ENCODE measurements around the gene BLACAT1.
A peak's percentile ranks its signal among the peaks of the same experiment; 100 is the strongest.

BLACAT1 gene

DNA sequence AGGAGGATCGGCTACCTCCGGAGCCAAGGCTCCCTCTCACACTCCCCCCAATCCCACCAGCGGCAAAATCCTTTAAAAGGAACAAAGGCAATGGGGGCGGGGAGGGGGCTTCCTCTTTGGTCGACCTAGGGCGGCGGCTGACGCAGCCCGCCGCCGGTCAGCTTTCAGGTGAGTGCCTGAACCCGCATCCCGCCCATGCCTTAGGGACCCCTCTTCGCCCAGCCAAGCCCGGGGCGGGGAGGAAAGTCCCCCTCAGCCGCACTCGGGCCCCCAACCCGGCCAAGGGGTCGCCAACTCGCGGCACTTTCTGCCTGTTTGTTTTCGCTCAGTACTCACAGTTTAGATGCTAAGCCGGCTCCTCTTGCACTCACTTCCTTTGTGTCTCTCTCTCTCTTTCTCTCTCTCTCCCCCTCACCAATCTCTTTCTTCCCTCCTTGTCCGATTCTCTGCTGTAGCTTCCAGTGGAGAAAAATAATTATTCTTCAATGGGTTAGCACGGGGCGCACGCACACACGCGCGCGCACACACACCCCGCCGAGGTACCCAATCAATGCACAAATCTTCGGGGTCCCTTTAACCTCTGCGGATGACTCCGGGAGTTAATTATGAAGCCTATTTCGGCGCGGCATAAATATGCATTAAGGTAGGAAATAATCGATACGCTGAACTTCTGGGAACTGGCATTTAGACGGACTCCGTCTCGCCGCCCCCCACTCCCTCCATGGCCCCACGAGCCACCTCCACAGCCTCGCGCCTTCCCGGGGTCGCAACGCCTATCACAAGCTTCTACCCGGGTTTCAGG lies at the start of gene BLACAT1:
Gene BLACAT1, minus strand, starts transcription at position 465 of the 802 bp plus-strand sequence.
- no peak for DNase-seq (ENCODE audit: low spot score)

- peak; percentile 62 for DNase-seq (ENCODE audit: low spot score)
Observed at GRCh38 chr1:205505076-205505729, 49.4 kb upstream of the BLACAT1 start.

- DNase-seq (ENCODE audit: low spot score), result peak; percentile 90
Observed at GRCh38 chr1:205504311-205505075, 48.6 kb upstream of the BLACAT1 start, which contains the start of gene CDK18. Gene CDK18, plus strand, starts transcription at chr1:205504669. Its CDS starts 18,499 bp downstream, at chr1:205523168.

DNA sequence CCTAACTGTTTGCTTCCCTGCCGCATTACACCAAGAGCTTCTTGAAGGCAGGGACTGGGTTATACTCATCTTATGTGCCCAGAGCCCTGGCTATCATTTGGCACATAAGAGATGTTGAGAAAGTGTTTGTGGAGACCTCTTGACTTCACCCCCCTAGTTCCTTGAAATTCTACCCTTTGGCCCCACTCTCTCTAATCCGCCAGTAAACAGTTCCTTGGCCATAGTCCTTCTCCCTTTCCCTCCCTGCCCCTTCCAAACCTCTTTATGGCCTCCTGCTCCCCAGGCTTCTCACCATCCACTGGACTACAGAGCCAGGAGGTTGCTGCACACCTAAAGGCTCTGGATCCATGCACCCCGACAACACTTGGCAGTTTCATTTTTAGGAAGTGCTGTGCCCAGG lies 47.1 kb upstream of the BLACAT1 start:
- no peak for DNase-seq (ENCODE audit: low spot score)

DNA sequence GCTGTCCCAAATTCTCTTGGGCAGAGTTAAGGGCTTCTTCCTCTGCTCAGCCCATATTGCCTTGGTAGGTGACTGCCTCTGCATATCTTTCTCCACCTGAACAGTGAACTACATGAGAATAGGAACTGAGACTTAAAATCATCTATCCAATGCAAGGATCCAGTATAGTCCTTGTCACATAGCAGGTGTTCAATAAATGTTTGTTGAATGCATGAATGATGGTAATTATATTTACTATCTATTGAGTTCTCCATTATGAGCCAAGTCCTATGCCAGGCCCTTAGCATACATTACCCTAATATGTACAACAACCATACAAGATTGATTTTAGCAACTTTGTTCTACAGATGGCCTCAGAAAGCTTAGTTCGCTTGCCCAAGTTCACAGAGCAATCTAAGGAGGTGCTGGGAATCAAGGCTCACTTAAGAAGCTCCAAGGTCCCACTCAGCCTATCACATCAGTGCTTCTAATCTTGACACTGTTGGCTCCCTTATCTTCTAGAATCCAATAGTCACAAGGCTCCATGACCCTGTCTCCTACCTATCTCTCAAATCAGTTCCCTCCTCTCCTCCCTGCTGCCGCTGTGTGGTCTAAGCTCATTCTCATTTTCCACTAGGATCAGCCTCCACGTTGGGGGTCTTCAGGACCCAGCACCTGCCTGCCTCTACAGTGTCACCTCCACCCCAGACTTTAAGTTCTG lies 46.4 kb upstream of the BLACAT1 start:
- DNase-seq (ENCODE audit: low spot score), result no peak

DNA sequence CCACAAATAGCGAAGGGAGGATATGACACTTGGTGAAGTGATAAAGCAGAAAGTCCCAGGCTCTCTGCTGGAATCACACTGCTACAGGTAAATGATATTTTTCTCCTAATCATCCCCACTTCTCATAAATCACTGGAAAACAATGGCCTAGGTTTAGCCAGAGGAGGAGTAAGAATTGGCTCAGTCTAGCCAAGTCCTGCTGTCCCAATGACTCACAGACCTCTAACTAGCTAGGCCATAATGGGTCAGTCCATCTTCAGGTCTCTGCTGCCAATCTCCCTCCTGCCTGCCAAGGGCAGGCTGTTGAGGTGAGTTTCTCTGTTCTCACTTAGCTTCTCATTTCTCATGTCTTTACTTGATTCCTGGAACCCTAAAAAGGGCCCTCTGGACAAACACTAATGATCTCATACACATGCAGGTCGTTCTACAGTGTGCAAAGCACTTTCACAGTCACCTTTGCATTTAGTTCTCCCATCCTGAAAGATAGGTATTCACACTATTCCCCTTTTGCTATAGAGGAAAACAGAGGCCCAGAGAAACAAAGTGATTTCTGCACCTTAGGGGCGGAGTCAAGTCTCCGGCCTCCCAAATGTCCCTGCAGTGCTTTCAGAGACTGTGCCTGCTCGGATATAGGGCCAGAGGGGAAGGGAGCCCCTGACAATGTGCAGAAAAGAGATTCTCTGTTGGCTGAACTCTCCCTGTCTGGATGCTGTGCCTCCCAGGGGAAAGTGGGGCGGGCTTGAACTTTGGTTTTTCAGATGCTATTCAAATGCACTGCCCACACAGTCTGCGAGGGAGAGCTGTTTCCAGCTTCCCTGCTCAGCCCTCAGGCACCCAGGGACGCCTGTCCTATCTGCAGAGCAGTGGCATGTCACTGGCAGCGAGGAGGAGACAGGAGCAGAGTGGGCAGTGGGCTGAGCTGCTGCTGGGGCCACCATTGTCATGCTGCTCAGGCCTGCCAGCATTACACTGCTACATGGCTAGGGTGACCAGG lies 44.7 kb upstream of the BLACAT1 start:
- no peak for DNase-seq (ENCODE audit: low spot score)

DNA sequence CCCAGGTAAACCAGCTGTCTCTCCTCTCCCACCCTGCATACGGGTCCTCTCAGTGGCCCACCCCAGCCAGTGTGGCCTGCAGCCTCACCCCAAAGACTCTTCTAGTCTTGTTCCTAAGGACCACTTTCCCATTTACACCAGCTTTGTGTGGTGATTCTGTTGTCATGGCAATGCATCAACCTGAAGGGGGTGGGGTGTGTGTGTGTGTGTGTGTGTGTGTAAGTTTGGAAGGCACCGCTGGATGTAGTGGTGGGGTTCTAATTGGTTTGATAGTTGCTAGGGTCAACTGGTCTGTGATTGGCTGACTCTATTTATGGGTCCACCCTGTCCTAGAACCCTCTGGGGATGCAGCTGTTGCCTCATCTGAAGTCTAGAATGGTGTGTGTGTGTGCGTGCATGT lies 43.9 kb upstream of the BLACAT1 start:
- DNase-seq (ENCODE audit: low spot score), result no peak

GRCh38 chr1:205497351-205497750 lies 41.5 kb upstream of the BLACAT1 start:
- no peak for DNase-seq (ENCODE audit: low spot score)

DNA sequence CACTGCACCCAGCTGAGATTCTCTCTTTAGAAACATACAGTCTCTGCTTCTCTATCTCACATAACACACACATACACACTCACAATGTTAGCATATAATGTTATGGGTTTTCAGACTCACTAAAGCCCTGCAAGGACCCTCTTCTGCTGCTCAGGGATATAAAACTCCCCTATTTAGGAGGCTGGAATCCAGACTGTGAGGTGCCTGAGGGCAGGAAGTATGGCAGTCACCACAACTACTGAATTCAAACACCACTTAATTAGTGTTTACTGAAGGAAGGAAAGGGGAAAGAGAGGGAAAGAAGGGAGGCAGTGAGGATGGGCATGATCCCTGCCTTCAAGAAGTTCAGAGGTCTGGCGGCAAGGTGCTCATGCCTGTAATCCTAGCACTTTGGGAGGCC lies 40.8 kb upstream of the BLACAT1 start:
- no peak for DNase-seq (ENCODE audit: low spot score)

- DNase-seq (ENCODE audit: low spot score), result peak; percentile 76
Observed at GRCh38 chr1:205495237-205495823, 39.5 kb upstream of the BLACAT1 start.

DNA sequence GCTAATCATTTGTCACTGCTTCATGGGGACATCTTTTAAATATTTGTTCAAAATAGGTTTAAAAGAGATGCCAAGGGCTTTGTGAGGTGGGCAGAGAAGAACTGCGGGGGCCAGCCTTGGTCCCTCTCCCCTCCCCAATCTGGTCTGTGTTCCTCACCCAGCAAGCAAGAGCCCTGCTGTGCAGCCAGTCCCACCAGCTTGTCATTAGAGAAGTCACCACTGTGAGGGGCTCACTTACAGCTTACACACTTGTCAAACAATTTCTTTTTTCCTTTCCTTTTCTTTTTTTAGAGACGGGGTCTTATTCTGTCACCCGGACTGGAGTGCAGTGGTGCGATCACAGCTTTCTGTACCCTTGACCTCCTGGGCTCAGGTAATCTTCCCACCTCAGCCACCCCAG lies 38.3 kb upstream of the BLACAT1 start:
- DNase-seq (ENCODE audit: low spot score), result no peak

DNA sequence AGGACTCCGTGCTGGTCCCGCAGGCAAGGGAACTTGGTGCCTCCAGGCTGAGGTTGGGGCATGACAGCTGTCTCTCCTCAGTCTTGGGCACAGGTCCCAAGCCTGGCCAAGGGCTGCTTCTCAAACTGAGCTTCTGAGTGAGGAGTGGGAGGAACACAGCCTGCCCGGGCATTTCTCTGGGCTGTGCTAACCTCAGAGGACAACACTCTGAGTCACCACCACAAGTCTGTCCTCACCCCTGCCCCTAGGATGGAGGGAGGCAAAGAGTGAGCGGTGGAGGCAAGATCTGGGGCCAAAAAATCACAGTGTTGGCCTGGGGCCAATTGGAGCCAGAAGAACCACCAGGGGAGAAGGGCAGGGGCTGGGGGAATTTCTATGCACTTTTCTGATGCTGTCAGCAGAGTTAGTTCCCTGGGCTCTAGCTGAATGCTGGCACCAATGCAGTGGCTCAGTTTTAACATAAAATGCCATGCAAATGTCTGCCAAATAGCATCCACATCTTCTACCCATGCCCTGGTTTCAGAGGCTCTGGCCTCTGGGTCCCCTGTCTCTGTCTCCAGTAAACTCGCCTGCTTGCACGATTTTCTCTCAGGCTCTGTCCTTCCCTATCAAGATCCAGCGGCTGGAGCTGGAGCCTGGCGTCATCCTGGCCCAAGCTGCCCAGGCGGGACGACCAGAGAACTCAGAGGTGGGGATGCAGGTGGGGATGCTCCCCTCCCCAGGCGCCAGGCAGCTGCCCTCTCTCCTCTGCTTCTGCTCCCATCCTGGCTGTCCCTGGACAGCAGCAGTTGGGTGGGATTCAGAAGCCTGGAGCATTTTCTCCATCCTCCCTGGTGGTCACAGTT lies 37.6 kb upstream of the BLACAT1 start:
- no peak for DNase-seq (ENCODE audit: low spot score)

DNA sequence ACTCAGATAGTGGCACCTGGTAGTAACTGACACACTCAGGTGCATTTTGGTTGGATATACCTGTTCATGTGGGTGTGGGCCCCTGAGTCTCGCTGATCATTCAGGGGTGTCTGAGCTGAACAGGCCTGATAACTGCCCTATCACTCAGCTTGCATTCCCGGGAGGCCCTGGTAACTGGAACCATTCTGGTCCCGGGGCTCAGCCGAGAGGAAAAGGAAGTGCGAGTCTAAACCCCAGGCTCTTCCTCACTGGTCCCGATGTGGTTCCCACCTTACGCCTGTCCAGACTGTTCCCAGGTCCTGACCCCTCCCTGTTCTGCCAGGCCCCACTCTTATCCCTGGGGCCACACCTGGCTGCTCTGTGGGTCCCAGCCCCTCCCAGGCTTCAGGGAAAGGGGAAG lies 36.9 kb upstream of the BLACAT1 start:
- DNase-seq (ENCODE audit: low spot score), result no peak

- peak; percentile 73 for DNase-seq (ENCODE audit: low spot score)
Observed at GRCh38 chr1:205492201-205492667, 36.4 kb upstream of the BLACAT1 start.

GRCh38 chr1:205491794-205492193 lies 35.9 kb upstream of the BLACAT1 start:
- DNase-seq (ENCODE audit: low spot score), result no peak

GRCh38 chr1:205488074-205488723 lies 32.4 kb upstream of the BLACAT1 start:
- DNase-seq (ENCODE audit: low spot score), result peak; percentile 82

DNA sequence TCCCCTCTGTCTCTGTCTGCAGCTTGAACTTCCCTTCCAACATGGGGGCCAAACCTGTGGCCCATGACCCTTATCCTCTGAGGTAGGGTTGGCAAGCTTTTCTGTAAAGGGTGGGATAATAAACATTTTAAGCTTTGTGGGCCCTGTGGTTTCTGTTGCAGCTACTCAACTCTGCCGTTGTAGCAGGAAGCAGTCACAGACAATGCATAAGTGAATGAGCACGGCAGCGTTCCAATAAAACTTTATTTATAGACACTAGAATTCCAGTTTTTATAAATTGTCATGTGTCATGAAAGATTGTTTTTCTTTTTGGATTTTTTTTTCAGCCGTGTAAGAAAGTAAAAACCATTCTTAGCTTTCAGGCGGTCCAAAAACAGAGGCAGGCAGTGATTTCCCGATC lies 30.4 kb upstream of the BLACAT1 start:
- DNase-seq (ENCODE audit: low spot score), result no peak

DNA sequence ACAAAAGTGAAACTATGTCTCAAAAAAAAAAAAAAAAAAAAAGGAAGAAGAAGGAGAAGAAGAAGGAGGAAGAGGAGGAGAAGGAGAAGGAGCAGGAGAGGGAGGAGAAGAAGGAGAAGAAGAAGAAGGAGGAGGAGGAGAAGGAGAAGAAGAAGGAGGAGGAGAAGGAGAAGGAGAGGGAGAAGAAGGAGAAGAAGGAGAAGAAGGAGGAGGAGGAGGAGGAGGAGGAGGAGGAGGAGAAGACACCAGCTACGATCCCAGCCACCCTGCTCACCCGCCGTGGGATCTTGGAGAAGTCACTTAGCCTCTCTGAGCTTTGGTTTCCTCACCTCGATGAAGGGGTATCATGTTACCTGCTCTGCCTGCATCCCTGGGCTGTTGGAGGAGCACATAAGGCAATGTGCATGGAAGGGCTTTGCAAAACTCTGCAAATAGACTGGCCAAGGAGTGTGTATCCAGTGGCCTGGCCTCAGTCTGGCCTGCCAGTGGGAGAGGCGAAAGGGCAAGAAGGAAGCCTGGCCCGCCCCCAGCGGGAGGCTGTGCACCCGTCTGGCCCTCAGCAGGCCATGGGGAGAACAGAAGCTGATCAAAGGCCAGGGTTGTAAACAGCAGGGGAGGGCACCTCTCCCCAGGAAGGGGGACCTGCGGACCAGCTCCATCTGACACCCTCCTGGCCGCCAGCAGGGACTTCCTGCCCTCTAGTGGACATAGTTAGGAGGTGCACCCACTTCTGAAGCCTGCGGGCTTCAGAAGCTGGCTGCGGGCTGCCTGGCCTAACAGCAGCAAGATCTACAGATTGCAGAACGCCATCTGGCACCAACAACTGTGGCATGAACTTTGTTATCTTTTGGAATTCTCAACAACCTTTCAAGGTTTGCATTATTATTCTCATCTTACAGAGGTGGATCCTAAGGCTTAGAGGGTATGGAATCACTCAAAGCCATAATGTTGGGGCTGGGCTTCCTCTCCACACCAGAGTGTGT lies 29.4 kb upstream of the BLACAT1 start:
- DNase-seq (ENCODE audit: low spot score), result peak; percentile 94

Measured in D341Med (cell line).